22Rv1 (cell line): ENCODE measurements around the gene PREX1.

ENCODE experiments used
- ZFX ChIP-seq: fragments of 450-650 bp; IDR thresholded peaks from 2 replicates; pipeline ENCODE4 v1.6.1; 2017; ENCODE audit warnings: antibody characterized with exemption, borderline replicate concordance
- TF ChIP-seq, protein P1 (sequence below): fragments of 450-650 bp; IDR thresholded peaks from 2 replicates; pipeline ENCODE4 v1.5.1; 2017; ENCODE audit warnings: mild to moderate bottlenecking

DNA sequence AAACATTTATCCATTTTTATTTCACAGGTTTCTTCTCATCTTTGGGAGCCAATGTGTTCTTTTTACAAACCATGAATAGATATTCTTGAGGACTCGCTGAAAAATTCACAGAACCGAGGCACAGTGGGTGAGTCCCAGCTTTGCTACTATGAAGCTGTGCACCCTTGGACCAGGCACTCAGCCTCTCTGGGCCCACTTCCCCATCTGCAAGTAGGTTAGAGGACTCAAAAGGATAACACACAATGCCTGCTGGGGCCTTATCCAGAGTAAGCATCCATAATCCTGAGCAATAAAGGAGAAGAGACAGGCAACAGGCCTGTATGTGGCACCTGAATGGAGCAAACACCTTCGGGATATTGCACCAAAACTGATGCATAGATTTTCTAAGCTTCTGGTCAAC is 153.3 kb downstream of the PREX1 start:
- TF ChIP-seq, protein P1, sequence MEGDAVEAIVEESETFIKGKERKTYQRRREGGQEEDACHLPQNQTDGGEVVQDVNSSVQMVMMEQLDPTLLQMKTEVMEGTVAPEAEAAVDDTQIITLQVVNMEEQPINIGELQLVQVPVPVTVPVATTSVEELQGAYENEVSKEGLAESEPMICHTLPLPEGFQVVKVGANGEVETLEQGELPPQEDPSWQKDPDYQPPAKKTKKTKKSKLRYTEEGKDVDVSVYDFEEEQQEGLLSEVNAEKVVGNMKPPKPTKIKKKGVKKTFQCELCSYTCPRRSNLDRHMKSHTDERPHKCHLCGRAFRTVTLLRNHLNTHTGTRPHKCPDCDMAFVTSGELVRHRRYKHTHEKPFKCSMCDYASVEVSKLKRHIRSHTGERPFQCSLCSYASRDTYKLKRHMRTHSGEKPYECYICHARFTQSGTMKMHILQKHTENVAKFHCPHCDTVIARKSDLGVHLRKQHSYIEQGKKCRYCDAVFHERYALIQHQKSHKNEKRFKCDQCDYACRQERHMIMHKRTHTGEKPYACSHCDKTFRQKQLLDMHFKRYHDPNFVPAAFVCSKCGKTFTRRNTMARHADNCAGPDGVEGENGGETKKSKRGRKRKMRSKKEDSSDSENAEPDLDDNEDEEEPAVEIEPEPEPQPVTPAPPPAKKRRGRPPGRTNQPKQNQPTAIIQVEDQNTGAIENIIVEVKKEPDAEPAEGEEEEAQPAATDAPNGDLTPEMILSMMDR = no peak
- TF ChIP-seq ZFX = no peak
